Measurements from ENCODE around the gene AUTS2. TPM values are rescaled to one million over a fixed set of nuclear protein-coding genes. Genes with fewer than 3 reads are reported as not detected.

The AUTS2 gene
- total and polyA plus RNA-seq, 2 experiments from 2014 or later = 3.0 to 4.4 TPM

DNA sequence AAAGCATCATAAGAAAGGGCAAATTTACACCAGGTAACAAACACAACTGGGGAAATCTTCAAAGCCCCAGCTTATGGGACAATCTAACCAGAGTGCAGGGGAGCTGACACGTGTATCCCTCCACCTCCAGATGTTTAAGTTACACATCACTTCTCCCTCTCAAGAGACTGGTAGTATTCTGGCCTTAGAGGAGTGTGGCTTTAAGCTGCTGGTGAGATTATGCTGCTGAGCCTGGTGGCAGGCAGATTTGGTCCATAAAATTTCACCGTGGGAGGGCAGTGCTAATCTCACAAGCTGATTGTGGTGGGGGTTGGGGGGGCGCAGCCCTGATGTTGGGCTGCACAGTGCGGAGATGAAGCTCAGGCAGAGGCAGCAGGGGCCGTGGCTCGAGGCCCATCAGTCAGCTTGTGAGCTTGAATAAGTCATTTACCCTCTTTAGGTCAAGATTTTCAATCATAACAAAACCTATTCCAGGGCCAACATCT, 1102.7 kb downstream of the AUTS2 start:
- H3K9me3 ChIP-seq (ENCODE audit: low read depth) = no peaks in the 10 kb centered on the region
- TF ChIP-seq EZH2 (IDR thresholded peaks at IDR 0.05; ENCODE audit: insufficient read depth, poor library complexity, severe bottlenecking) = no peak
- TF ChIP-seq EZH2phosphoT487 (IDR thresholded peaks at IDR 0.05; ENCODE audit: insufficient read depth, low read depth) = no peak
- WGBS, 2 experiments (ENCODE audit: low coverage in 1 of 2, low lambda C conversion rate in 2 of 2, missing lambda C conversion rate in 2 of 2) = 86 to 94% methylated on average over 6 of the region's 6 CpGs
- H3K9me2 ChIP-seq (ENCODE audit: insufficient read depth) = no peaks in the 10 kb centered on the region
- no peak for DNase-seq
- no peak overlapping the region for H3K9ac ChIP-seq
- no peaks in the 10 kb centered on the region for H4K20me1 ChIP-seq (ENCODE audit: insufficient read depth)
- H3K79me2 ChIP-seq (ENCODE audit: insufficient read depth) = peaks cover 67% of the 10 kb centered on the region
- H3K36me3 ChIP-seq (ENCODE audit: low read depth) = no peaks in the 10 kb centered on the region
- no peaks in the 10 kb centered on the region; the same call in 1 of the 2 replicates for H3F3A ChIP-seq (ENCODE audit: insufficient read depth)
- H3K27me3 ChIP-seq (replicated peaks; ENCODE audit: insufficient read depth) = no peaks in the 10 kb centered on the region
- in situ Hi-C loops (cut with MboI) = no loop called here
- H2AFZ ChIP-seq = no peak overlapping the region
- no peaks in the 10 kb centered on the region; the same call in none of the 2 replicates for H3K4me1 ChIP-seq (ENCODE audit: insufficient read depth)
- H3K4me2 ChIP-seq (ENCODE audit: unreplicated experiment) = no peak overlapping the region
- H3K27ac ChIP-seq = no peak overlapping the region
- H3K4me3 ChIP-seq = no peak overlapping the region

DNA sequence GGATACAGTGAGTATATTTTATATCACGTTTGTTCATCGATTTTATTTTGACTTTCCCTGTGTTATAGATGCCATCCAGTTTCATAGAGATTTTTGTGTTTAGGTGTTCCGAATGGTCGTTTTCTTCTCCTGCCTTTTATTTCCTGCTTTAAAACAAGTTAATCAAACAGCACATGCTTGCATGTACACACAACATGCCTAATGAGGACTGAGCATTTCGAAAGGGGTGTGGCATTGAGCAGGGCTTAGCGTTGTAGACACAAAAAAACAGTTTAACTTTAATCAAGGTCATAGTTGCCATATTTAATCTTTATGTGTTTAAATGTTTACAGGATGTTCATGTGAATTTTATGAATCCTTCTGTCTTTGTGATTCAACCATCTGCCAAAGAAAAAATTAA, 1103.2 kb downstream of the AUTS2 start:
- no peak for TF ChIP-seq EZH2phosphoT487 (IDR thresholded peaks at IDR 0.05; ENCODE audit: insufficient read depth, low read depth)
- TF ChIP-seq EZH2 (IDR thresholded peaks at IDR 0.05; ENCODE audit: insufficient read depth, poor library complexity, severe bottlenecking) = no peak
- no peak overlapping the region for H2AFZ ChIP-seq
- in situ Hi-C loops (cut with MboI) = no loop called here
- H3F3A ChIP-seq (ENCODE audit: insufficient read depth) = no peaks in the 10 kb centered on the region
- no peak overlapping the region for H3K27ac ChIP-seq
- H3K9me3 ChIP-seq (ENCODE audit: low read depth) = no peaks in the 10 kb centered on the region
- no peak overlapping the region for H3K4me2 ChIP-seq (ENCODE audit: unreplicated experiment)
- H3K4me1 ChIP-seq (ENCODE audit: insufficient read depth) = no peaks in the 10 kb centered on the region; the same call in none of the 2 replicates
- H3K79me2 ChIP-seq (ENCODE audit: insufficient read depth) = peaks cover 67% of the 10 kb centered on the region
- no peak overlapping the region for H3K9ac ChIP-seq
- WGBS, 2 experiments (ENCODE audit: low coverage in 1 of 2, low lambda C conversion rate in 2 of 2, missing lambda C conversion rate in 2 of 2) = 85 to 87% methylated on average over 6 of the region's 6 CpGs
- no peak overlapping the region for H3K4me3 ChIP-seq
- H4K20me1 ChIP-seq (ENCODE audit: insufficient read depth) = no peaks in the 10 kb centered on the region
- DNase-seq = no peak
- H3K36me3 ChIP-seq (ENCODE audit: low read depth) = no peaks in the 10 kb centered on the region
- H3K27me3 ChIP-seq (replicated peaks; ENCODE audit: insufficient read depth) = no peaks in the 10 kb centered on the region
- H3K9me2 ChIP-seq (ENCODE audit: insufficient read depth) = no peaks in the 10 kb centered on the region

DNA sequence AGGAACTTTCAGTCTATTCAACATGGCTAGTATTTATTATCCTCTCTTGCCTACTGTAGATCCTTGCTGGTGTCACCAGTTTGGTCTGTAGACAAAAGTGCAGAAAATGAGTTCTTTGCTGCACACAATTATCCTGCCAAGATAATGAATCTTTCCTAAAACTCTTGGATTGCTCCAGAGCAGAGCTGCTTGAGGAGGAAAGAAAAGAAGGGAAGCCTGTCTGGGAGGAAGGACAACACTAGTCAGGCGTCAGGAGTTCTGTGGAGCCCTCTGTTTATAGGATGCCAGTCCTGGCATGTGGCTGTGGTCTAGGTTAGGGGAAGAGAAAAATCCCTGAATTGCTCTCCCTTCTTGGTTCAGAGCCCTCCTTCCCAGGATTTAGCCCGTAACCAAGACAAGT, 1103.7 kb downstream of the AUTS2 start:
- 96 to 99% methylated on average over 2 of the region's 2 CpGs for WGBS, 2 experiments (ENCODE audit: low coverage in 1 of 2, low lambda C conversion rate in 2 of 2, missing lambda C conversion rate in 2 of 2)
- Histone ChIP-seq H3K79me2 (ENCODE audit: insufficient read depth) (peaks cover 67% of the 10 kb centered on the region), H3K9me2 (ENCODE audit: insufficient read depth) (no peaks in the 10 kb centered on the region), H3K9ac (no peak overlapping the region), H3K27ac (no peak overlapping the region), H3K4me2 (ENCODE audit: unreplicated experiment) (no peak overlapping the region), H2AFZ (no peak overlapping the region), H3K27me3 (replicated peaks; ENCODE audit: insufficient read depth) (no peaks in the 10 kb centered on the region), H4K20me1 (ENCODE audit: insufficient read depth) (no peaks in the 10 kb centered on the region), H3K9me3 (ENCODE audit: low read depth) (no peaks in the 10 kb centered on the region), H3K4me1 (ENCODE audit: insufficient read depth) (no peaks in the 10 kb centered on the region; the same call in none of the 2 replicates), H3K4me3 (no peak overlapping the region), H3F3A (ENCODE audit: insufficient read depth) (no peaks in the 10 kb centered on the region), H3K36me3 (ENCODE audit: low read depth) (no peaks in the 10 kb centered on the region)
- in situ Hi-C loops (cut with MboI) = no loop called here
- DNase-seq = no peak
- no peak for TF ChIP-seq EZH2 (IDR thresholded peaks at IDR 0.05; ENCODE audit: insufficient read depth, poor library complexity, severe bottlenecking)
- TF ChIP-seq EZH2phosphoT487 (IDR thresholded peaks at IDR 0.05; ENCODE audit: insufficient read depth, low read depth) = no peak

DNA sequence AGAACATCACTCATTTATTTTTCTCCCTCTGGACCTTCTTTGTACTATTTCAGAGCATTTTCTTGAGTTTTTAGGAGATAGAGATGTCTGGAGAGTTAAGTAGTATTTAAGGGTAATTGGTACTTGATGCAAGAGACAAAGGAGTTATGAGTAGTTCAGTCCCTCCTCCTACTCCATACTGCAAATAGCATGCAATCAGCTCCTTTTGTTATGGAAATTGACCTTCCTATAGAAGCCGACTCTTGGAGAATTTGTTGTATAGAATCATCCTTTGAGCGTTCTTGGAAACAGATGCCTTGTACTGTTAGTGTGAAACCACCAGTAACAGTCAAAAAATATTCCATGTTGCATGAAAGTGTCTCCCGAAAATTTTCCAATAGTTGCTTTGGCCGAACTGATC, 1105.5 kb downstream of the AUTS2 start:
- Histone ChIP-seq H3K4me2 (ENCODE audit: unreplicated experiment) (no peak overlapping the region), H3K27ac (no peak overlapping the region), H3F3A (ENCODE audit: insufficient read depth) (no peaks in the 10 kb centered on the region), H3K79me2 (ENCODE audit: insufficient read depth) (peaks cover 65% of the 10 kb centered on the region), H3K9me2 (ENCODE audit: insufficient read depth) (no peaks in the 10 kb centered on the region), H2AFZ (no peak overlapping the region), H3K27me3 (replicated peaks; ENCODE audit: insufficient read depth) (no peaks in the 10 kb centered on the region), H3K9me3 (ENCODE audit: low read depth) (no peaks in the 10 kb centered on the region), H4K20me1 (ENCODE audit: insufficient read depth) (no peaks in the 10 kb centered on the region), H3K4me1 (ENCODE audit: insufficient read depth) (no peaks in the 10 kb centered on the region), H3K4me3 (no peak overlapping the region), H3K36me3 (ENCODE audit: low read depth) (no peaks in the 10 kb centered on the region), H3K9ac (no peak overlapping the region)
- no peak for TF ChIP-seq EZH2 (IDR thresholded peaks at IDR 0.05; ENCODE audit: insufficient read depth, poor library complexity, severe bottlenecking)
- TF ChIP-seq EZH2phosphoT487 (IDR thresholded peaks at IDR 0.05; ENCODE audit: insufficient read depth, low read depth) = no peak
- 95 to 99% methylated on average over 4 of the region's 4 CpGs for WGBS, 2 experiments (ENCODE audit: low coverage in 1 of 2, low lambda C conversion rate in 2 of 2, missing lambda C conversion rate in 2 of 2)
- DNase-seq = no peak
- in situ Hi-C loops (cut with MboI) = no loop called here

Measured in GM23248 (cell line).